Type B pancreatic cell (in vitro differentiated cells): ENCODE measurements around the gene TXNDC16. TPM values are rescaled to one million over a fixed set of nuclear protein-coding genes. Genes with fewer than 3 reads are reported as not detected.

Experiments used
- DNase-seq: peaks from one replicate; pipeline ENCODE4 v3.0.0; 2021; ENCODE audit warnings: mixed read lengths; ENCODE audit not compliant: unreplicated experiment; ENCODE audit errors: extremely low spot score
- H3K27ac Mint-ChIP-seq: 2 replicates; pipeline ENCODE4 v1.8.0; 2021; ENCODE audit warnings: mild to moderate bottlenecking, mixed read lengths
- H3K27me3 Mint-ChIP-seq: 2 replicates; pipeline ENCODE4 v1.8.0; 2021; ENCODE audit warnings: mixed read lengths
- H3K36me3 Mint-ChIP-seq: 2 replicates; pipeline ENCODE4 v1.8.0; 2021; ENCODE audit warnings: mixed read lengths
- H3K4me1 Mint-ChIP-seq: one replicate; pipeline ENCODE4 v1.8.0; 2021; ENCODE audit warnings: mixed read lengths; ENCODE audit not compliant: unreplicated experiment
- H3K4me3 Mint-ChIP-seq: 2 replicates; pipeline ENCODE4 v1.8.0; 2021; ENCODE audit warnings: mild to moderate bottlenecking, mixed read lengths
- H3K9me3 Mint-ChIP-seq: 2 replicates; pipeline ENCODE4 v1.8.0; 2021; ENCODE audit warnings: mixed read lengths
- total RNA-seq: library from RNA; stranded (reverse); gene quantifications from 2 replicates; pipeline ENCODE4 v1.2.1, GENCODE V29; 2021; ENCODE audit warnings: low replicate concordance
- TF ChIP-seq, protein P1 (sequence below): fragments of 200-600 bp; sonication (generic); conservative IDR thresholded peaks from 2 replicates; pipeline ENCODE4 v1.5.0; 2021; ENCODE audit warnings: antibody characterized with exemption, mild to moderate bottlenecking

TXNDC16 gene
- total RNA-seq, 1 donor from 2014 or later: 17.2 TPM

GRCh38 chr14:52461721-52462120 lies 90.6 kb downstream of the TXNDC16 start:
- Mint-ChIP-seq H3K4me3 (no peak overlapping the region), H3K36me3 (peaks cover 18% of the 10 kb centered on the region), H3K27me3 (no peaks in the 10 kb centered on the region), H3K9me3 (no peaks in the 10 kb centered on the region), H3K27ac (no peak overlapping the region), H3K4me1 (no peaks in the 10 kb centered on the region)
- TF ChIP-seq, protein P1, sequence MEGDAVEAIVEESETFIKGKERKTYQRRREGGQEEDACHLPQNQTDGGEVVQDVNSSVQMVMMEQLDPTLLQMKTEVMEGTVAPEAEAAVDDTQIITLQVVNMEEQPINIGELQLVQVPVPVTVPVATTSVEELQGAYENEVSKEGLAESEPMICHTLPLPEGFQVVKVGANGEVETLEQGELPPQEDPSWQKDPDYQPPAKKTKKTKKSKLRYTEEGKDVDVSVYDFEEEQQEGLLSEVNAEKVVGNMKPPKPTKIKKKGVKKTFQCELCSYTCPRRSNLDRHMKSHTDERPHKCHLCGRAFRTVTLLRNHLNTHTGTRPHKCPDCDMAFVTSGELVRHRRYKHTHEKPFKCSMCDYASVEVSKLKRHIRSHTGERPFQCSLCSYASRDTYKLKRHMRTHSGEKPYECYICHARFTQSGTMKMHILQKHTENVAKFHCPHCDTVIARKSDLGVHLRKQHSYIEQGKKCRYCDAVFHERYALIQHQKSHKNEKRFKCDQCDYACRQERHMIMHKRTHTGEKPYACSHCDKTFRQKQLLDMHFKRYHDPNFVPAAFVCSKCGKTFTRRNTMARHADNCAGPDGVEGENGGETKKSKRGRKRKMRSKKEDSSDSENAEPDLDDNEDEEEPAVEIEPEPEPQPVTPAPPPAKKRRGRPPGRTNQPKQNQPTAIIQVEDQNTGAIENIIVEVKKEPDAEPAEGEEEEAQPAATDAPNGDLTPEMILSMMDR: no peak
- DNase-seq: no peak

- H3K4me1 Mint-ChIP-seq: no peaks in the 10 kb centered on the region
- no peak overlapping the region for H3K27ac Mint-ChIP-seq
- H3K27me3 Mint-ChIP-seq: no peaks in the 10 kb centered on the region
- TF ChIP-seq, protein P1: no peak
- DNase-seq: no peak
- peaks cover 14% of the 10 kb centered on the region for H3K36me3 Mint-ChIP-seq
- H3K9me3 Mint-ChIP-seq: no peaks in the 10 kb centered on the region
- no peak overlapping the region for H3K4me3 Mint-ChIP-seq
Measured at GRCh38 chr14:52458721-52459085, 93.6 kb downstream of the TXNDC16 start.

GRCh38 chr14:52457411-52457810 lies 94.9 kb downstream of the TXNDC16 start:
- no peaks in the 10 kb centered on the region for H3K27me3 Mint-ChIP-seq
- no peak overlapping the region for H3K27ac Mint-ChIP-seq
- DNase-seq: no peak
- no peak overlapping the region for H3K4me3 Mint-ChIP-seq
- H3K9me3 Mint-ChIP-seq: peaks cover 4% of the 10 kb centered on the region
- H3K4me1 Mint-ChIP-seq: no peaks in the 10 kb centered on the region
- H3K36me3 Mint-ChIP-seq: peaks cover 17% of the 10 kb centered on the region
- TF ChIP-seq, protein P1: no peak

- TF ChIP-seq, protein P1: no peak
- DNase-seq: no peak
- Mint-ChIP-seq H3K4me3 (no peak overlapping the region), H3K4me1 (no peaks in the 10 kb centered on the region), H3K27ac (no peak overlapping the region), H3K9me3 (peaks cover 4% of the 10 kb centered on the region), H3K27me3 (no peaks in the 10 kb centered on the region), H3K36me3 (peaks cover 23% of the 10 kb centered on the region)
Measured at GRCh38 chr14:52455291-52456088, 96.8 kb downstream of the TXNDC16 start.

DNA sequence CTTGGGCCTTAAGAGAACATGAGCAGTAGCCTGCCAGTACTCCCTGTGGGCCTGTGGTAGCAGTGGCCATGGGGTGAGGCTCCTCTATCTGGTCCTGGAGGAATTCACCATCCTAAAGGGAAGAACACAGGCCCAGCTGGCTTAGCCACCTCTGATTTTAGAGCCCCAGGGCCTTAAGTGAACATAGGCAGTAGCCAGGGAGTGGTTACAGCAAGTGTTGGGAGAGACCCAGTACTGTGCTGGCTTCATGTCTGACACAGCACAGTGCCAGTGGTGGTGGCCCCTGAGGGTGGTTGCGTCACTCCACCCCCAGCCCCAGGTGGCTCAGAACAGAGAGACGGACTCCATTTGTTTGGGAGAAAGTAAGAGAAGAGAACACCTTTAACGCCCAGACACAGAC lies 105.1 kb downstream of the TXNDC16 start:
- Mint-ChIP-seq H3K27me3 (no peaks in the 10 kb centered on the region), H3K4me3 (no peak overlapping the region), H3K4me1 (no peaks in the 10 kb centered on the region), H3K9me3 (no peaks in the 10 kb centered on the region), H3K36me3 (peaks cover 32% of the 10 kb centered on the region), H3K27ac (no peak overlapping the region)
- no peak for DNase-seq
- TF ChIP-seq, protein P1: no peak
